GM19467 (cell line): Measurements from ENCODE around the gene ZNF787.

Experiments used
- ATAC-seq: cut with Tn5 transposase; IDR thresholded peaks from one replicate; pipeline ENCODE4 v1.9.1; 2021; ENCODE audit warnings: mild to moderate bottlenecking, moderate library complexity; ENCODE audit not compliant: unreplicated experiment

The ZNF787 gene

DNA sequence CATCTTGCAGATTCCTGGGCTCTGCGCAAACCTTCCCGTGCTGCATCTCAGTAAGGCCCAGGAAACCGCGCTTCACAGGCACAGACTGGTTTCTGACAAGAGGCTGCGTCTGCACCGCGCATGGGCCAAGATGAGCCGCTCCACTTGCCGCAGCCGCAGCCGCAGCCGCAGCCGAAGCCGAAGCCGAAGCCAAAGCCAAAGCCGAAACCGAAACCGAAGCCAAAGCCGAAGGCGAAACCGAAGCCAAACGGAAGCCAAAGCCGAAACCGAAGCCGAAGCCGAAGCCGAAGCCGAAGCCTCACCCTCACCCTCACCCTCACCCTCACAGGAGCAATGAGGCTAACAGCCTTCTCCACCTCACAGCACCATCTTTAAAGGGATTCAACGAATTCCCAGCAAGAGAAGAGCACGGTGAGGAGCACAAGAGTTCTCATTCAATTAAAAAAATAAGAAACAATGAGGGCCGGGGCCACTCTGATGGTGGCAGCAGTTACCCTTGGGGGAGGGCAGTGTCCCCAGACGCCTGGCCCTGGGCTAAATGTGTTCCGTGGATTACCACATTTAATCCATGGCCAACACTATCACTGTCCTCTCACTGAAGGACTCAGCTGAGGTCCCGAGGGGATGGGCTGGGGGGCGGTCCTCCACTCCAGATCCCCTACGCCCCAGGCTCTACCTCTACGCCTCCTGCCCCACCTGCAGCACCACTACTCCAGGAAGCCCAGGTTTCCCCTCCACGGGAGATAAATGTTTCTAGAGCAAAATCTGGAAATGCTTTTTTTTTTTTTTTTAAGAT is 29.1 kb downstream of the ZNF787 start:
- no peak for ATAC-seq

GRCh38 chr19:56091066-56091490 is 30.0 kb downstream of the ZNF787 start:
- no peak for ATAC-seq

- ATAC-seq = no peak
These were observed 31.8 kb downstream of the ZNF787 start for GRCh38 chr19:56089344-56089743.

- ATAC-seq = no peak
These were observed 32.4 kb downstream of the ZNF787 start for GRCh38 chr19:56088497-56089215.

GRCh38 chr19:56087647-56088496 is 33.2 kb downstream of the ZNF787 start:
- ATAC-seq = no peak

GRCh38 chr19:56086671-56087430 is 34.2 kb downstream of the ZNF787 start:
- no peak for ATAC-seq

GRCh38 chr19:56085571-56086275 is 35.4 kb downstream of the ZNF787 start:
- no peak for ATAC-seq

DNA sequence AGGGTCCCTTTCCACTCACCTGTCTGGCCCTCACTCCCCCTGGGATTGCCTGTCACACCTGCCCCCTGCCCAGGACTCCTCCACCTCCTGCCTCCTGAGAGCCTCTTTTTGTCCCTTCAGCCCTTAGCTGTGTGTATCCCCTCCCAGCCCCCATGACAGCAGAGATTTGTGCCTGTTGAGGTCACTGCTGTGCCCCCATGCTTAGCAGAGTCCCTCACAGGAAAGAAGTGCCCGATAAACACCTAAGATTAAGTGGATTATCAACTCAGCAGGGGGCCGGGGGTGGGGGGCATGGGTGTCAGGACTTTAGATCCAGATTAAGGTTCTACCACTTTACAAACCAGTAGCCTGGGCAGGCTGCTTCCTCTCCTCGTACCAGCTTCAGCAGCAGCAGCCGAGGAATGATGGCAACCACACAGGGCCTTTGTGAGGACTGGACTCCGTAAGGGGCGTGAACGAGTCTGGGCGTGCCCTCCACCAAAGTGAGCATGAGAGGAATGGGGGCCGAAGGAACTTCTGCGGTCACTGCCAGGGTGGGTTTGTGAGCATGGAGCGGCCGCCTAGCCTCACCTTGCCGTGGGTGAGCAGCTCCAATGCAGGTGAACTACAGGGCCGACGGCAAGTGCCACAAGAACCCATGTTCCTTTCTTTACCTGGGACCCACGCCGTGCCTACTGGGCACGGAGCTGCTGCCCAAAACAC is 36.1 kb downstream of the ZNF787 start:
- ATAC-seq = no peak

DNA sequence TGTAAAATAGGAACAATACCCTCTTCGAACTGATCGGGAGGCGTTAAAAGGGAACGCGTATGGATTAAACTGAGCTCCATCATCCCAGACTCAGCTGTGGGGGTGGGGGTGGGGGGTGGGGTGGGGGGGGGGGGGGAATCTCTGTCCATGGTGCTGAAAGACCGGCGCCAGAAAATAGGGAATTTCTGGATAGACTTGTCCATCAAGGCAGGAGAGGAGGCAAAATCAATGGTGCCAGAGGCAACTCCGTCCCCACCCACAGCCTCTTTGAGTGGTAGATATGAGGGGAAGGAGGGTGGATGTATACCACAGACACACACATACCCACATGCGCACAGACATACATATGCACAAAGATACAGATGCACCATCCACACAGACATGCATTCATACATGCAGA is 37.4 kb downstream of the ZNF787 start:
- ATAC-seq = no peak

DNA sequence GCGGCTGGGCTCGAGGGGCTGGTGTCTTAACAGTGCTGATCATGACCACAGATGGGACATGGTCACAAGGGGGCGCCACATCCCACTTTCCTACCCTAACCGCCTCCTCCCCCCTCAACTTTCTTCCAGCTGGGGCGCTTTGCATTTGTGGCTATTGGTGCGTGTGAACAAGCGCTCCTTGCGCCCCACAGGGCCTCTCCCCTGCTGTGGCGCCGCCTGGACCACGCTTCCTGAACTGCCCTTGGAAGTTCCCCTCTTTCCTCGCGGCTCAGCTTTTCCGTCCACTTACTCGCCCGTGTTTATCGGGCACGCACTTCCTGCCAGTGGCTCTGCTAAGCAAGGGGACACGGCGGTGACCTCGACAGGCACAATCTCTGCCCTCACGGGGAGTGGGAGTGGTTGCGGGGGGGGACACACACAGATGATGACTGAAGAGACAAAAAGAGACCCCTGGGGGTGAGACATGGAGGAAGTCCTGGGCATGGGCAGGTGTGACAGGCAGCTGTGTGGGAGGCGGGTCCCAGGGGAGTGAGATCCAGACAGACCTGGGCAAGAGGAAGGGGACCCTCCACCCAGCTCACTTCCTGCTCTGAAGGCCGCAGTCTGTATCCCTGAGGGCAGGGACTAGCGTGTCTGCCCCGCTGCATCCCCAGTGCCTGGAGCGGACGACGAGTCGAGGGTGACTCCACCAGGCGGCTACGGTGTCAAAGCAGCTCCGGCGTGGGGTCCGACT is 40.3 kb downstream of the ZNF787 start:
- ATAC-seq = peak; percentile 66

DNA sequence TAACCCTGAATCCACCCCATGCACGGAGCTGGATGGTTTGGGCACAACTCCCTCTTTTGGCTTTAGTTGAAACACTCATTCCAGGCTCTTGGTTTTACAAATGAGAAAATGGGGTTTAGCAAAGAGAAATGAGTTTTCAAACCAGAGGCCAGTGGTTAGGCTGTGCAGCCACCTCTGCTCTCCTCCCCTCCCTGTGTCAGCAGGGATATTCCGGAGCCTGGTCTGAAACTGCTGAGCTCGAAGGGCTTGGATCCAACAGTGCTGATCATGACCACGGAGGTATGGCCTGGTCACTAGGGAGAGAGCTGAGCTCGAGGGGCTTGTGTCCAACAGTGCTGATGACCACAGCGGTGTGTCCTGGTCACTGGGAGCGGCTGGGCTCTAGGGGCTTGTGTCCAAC is 41.5 kb downstream of the ZNF787 start:
- no peak for ATAC-seq

DNA sequence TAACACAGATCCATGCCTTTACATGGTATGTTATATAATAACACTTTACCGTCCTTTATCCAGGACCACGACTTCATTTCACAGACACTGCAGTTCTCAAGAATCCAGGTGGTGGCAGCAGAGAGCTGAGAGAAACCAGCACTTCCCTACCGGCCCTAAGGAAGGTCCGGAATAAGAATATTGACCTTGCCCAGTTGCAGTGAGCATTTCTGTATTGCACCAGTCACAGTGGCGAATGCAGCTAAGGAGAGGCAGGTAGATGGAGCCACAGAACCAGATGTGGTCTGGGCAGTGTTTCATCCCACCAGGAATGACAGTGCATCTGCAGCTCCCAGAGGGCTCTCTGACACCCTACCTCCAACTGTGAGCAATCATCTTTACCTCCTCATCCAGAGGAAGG is 44.6 kb downstream of the ZNF787 start:
- ATAC-seq = no peak

DNA sequence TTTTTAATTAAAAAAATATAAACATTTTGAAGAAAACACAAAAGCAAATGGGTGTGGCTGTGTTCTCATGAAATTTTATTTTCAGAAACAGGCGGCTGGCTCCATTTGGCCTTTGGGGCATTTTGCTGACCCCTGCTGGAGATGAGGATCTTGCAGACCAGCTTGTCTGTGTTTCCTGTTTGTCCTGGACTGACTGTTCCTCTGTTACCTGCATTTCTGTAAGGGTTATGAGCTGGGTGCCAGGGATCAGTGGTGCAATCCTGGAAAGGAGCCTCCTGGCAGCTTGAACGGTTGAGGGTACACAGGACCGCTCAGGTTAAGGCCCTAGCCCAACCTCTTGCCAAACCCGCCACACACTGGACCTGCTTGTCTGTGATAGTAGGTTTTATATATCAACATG is 49.9 kb downstream of the ZNF787 start:
- ATAC-seq = no peak

GRCh38 chr19:56069642-56070041 is 51.5 kb downstream of the ZNF787 start:
- no peak for ATAC-seq

- ATAC-seq = no peak
These were observed 54.7 kb downstream of the ZNF787 start for GRCh38 chr19:56066152-56067023.

DNA sequence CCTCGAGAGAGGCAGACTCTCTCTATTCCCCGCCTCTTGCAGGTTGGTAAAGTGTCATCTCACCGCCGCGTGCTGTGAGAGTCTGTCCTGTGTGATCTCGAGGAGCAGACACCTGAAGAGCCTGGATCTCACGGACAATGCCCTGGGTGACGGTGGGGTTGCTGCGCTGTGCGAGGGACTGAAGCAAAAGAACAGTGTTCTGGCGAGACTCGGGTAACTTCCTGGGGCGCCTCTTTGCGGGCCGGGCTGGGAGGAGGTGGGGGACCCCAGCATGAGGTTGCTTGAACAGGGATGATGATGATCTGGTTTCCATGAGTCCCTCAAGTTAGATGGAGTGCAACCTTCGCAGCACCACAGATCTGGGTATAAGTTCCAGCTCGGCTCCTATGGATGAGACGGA is 67.5 kb downstream of the ZNF787 start:
- ATAC-seq = no peak
